ENCODE results near the gene TRIM2. TPM values are rescaled to one million over a fixed set of nuclear protein-coding genes. Genes with fewer than 3 reads are reported as not detected.

TRIM2 gene
- total RNA-seq, 2 experiments from 2014 or later: 0.06 to 0.29 TPM

DNA sequence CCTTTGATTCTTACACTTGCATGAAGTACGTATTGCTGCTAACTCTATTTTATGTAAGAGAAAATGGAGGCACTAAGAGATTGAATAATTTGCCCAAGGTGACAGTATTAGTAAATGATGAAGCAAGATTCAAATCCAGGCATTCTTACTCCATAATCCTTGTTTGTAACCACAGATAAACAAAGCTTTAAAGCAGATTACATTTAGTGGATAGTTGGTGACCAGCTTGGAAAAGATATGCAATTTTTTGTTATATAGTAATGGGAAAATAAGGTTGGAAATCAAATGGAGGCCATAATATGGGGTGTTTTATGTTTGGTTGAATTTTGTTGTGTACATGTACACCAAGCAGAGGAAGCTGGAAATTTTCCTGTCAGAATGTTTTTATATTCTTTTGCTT is 171.1 kb downstream of the TRIM2 start:
- no peak for DNase-seq (ENCODE audit: low spot score)

DNA sequence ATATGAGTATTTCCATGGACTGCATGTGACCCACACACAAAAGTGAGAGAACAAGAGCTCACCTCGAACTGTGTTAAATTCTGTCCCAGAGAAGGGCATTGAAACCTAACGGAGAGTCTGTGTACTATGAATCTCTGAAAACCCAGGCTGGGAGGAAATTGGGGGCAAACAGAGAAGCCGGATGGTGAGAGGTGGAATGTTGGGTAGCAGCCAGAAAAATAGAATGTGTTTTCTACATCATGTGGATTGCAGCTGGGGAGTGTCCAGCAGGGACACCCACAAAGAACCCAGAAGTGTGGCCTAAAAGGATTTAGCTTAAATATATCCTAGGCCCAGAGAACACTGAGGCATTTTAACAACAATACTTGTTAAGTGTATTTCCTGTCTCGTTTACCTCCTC is 178.9 kb downstream of the TRIM2 start:
- TF ChIP-seq, protein P1, sequence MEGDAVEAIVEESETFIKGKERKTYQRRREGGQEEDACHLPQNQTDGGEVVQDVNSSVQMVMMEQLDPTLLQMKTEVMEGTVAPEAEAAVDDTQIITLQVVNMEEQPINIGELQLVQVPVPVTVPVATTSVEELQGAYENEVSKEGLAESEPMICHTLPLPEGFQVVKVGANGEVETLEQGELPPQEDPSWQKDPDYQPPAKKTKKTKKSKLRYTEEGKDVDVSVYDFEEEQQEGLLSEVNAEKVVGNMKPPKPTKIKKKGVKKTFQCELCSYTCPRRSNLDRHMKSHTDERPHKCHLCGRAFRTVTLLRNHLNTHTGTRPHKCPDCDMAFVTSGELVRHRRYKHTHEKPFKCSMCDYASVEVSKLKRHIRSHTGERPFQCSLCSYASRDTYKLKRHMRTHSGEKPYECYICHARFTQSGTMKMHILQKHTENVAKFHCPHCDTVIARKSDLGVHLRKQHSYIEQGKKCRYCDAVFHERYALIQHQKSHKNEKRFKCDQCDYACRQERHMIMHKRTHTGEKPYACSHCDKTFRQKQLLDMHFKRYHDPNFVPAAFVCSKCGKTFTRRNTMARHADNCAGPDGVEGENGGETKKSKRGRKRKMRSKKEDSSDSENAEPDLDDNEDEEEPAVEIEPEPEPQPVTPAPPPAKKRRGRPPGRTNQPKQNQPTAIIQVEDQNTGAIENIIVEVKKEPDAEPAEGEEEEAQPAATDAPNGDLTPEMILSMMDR (conservative IDR thresholded peaks at IDR 0.05; ENCODE audit: low read length): no peak
- no peak for TF ChIP-seq EZH2phosphoT487 (IDR thresholded peaks at IDR 0.05; ENCODE audit: borderline replicate concordance, low read depth, low read length)
- POLR2A ChIA-PET: interaction anchor here (0.6 to 0.7 kb wide), 2 partner anchors 10 to 11 kb away, joined by 3 to 6 read pairs; no protein-coding TSS in a partner anchor
- H3K27ac ChIP-seq (ENCODE audit: low read depth, low read length, poor library complexity, severe bottlenecking): no peak overlapping the region
- peaks cover 11% of the 10 kb centered on the region for H3K4me1 ChIP-seq (ENCODE audit: insufficient read depth, low read length, poor library complexity, severe bottlenecking)
- no peak overlapping the region for H2AFZ ChIP-seq (ENCODE audit: low read length)
- no peaks in the 10 kb centered on the region for H3K9me2 ChIP-seq (ENCODE audit: insufficient read depth, low read length)
- no TSS peak for BruUV-seq (replicated peaks)
- H3K9me3 ChIP-seq (ENCODE audit: low read length): no peaks in the 10 kb centered on the region
- DNase-seq (ENCODE audit: low spot score): no peak
- no peaks in the 10 kb centered on the region for H4K20me1 ChIP-seq (ENCODE audit: insufficient read depth, low read length)
- CTCF ChIA-PET (ENCODE audit: unreplicated experiment): no interaction called here
- H3K36me3 ChIP-seq (ENCODE audit: insufficient read depth, low read length): peaks cover 71% of the 10 kb centered on the region
- H3K4me3 ChIP-seq (ENCODE audit: low read depth, low read length, poor library complexity, severe bottlenecking): no peak overlapping the region
- intact Hi-C loops (cut with micrococcal nuclease; ENCODE audit: unreplicated experiment): no loop called here
- H3K79me2 ChIP-seq (ENCODE audit: insufficient read depth, low read depth, low read length): no peaks in the 10 kb centered on the region
- H3K4me2 ChIP-seq (ENCODE audit: low read length): no peak overlapping the region

More for the DNA sequence above, 171.1 kb downstream of the TRIM2 start:
- ChIA-PET POLR2A (interaction anchor here (0.6 to 1.9 kb wide), 17 partner anchors 9 to 196 kb away, joined by 3 to 16 read pairs (median 7); no protein-coding TSS in a partner anchor), CTCF (ENCODE audit: unreplicated experiment) (no interaction called here)
- H4K20me1 ChIP-seq (ENCODE audit: insufficient read depth, low read length): no peaks in the 10 kb centered on the region
- peaks cover 89% of the 10 kb centered on the region for H3K36me3 ChIP-seq (ENCODE audit: insufficient read depth, low read length)
- no peak overlapping the region for H3K27ac ChIP-seq (ENCODE audit: low read depth, low read length, poor library complexity, severe bottlenecking)
- H3K79me2 ChIP-seq (ENCODE audit: insufficient read depth, low read depth, low read length): no peaks in the 10 kb centered on the region
- intact Hi-C loops (cut with micrococcal nuclease; ENCODE audit: unreplicated experiment): no loop called here
- H3K9me2 ChIP-seq (ENCODE audit: insufficient read depth, low read length): no peaks in the 10 kb centered on the region
- no TSS peak for BruUV-seq (replicated peaks)
- no peak overlapping the region for H2AFZ ChIP-seq (ENCODE audit: low read length)
- H3K4me1 ChIP-seq (ENCODE audit: insufficient read depth, low read length, poor library complexity, severe bottlenecking): peaks cover 17% of the 10 kb centered on the region
- no peak overlapping the region for H3K4me2 ChIP-seq (ENCODE audit: low read length)
- H3K9me3 ChIP-seq (ENCODE audit: low read length): peaks cover 24% of the 10 kb centered on the region
- H3K4me3 ChIP-seq (ENCODE audit: low read depth, low read length, poor library complexity, severe bottlenecking): no peak overlapping the region
- TF ChIP-seq, protein P1 (conservative IDR thresholded peaks at IDR 0.05; ENCODE audit: low read length): no peak
- TF ChIP-seq EZH2phosphoT487 (IDR thresholded peaks at IDR 0.05; ENCODE audit: borderline replicate concordance, low read depth, low read length): no peak

DNA sequence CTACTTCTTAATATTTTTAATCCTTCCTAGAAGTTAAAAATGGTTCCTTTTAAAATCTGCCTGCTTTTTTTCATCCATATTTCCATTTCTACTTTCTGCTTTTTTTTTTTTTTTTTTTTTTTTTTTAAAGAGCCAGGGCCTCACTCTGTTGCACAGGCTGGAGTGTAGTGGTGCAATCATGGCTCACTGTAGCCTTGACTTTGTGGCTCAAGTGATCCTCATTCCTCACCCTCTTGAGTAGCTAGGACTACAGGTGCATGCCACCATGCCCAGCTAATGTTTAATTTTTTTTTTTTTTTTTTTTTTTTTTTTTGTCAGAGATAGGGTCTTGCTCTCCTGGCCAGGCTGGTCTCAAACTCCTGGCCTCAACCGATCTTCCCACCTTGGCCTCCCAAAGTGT is 179.9 kb downstream of the TRIM2 start:
- H2AFZ ChIP-seq (ENCODE audit: low read length): no peak overlapping the region
- ChIA-PET POLR2A (interaction anchor here (1.9 kb wide), 1 partner anchor 9 kb away, joined by 9 read pairs; no protein-coding TSS in a partner anchor), CTCF (ENCODE audit: unreplicated experiment) (no interaction called here)
- no peaks in the 10 kb centered on the region for H4K20me1 ChIP-seq (ENCODE audit: insufficient read depth, low read length)
- H3K9me3 ChIP-seq (ENCODE audit: low read length): no peaks in the 10 kb centered on the region
- DNase-seq (ENCODE audit: low spot score): no peak
- no peaks in the 10 kb centered on the region for H3K9me2 ChIP-seq (ENCODE audit: insufficient read depth, low read length)
- no peak overlapping the region for H3K27ac ChIP-seq (ENCODE audit: low read depth, low read length, poor library complexity, severe bottlenecking)
- peaks cover 2% of the 10 kb centered on the region for H3K4me1 ChIP-seq (ENCODE audit: insufficient read depth, low read length, poor library complexity, severe bottlenecking)
- no peak overlapping the region for H3K4me3 ChIP-seq (ENCODE audit: low read depth, low read length, poor library complexity, severe bottlenecking)
- H3K4me2 ChIP-seq (ENCODE audit: low read length): no peak overlapping the region
- BruUV-seq (replicated peaks): no TSS peak
- H3K79me2 ChIP-seq (ENCODE audit: insufficient read depth, low read depth, low read length): no peaks in the 10 kb centered on the region
- peaks cover 72% of the 10 kb centered on the region for H3K36me3 ChIP-seq (ENCODE audit: insufficient read depth, low read length)
- intact Hi-C loops (cut with micrococcal nuclease; ENCODE audit: unreplicated experiment): no loop called here
- no peak for TF ChIP-seq EZH2phosphoT487 (IDR thresholded peaks at IDR 0.05; ENCODE audit: borderline replicate concordance, low read depth, low read length)
- TF ChIP-seq, protein P1 (conservative IDR thresholded peaks at IDR 0.05; ENCODE audit: low read length): no peak
